PC-9 (cell line): ENCODE measurements around the gene CRYGS. TPM values are rescaled to one million over a fixed set of nuclear protein-coding genes. Genes with fewer than 3 reads are reported as not detected.

Source experiments
- BruUV-seq: library from RNA; stranded (reverse); fragments of 400-500 nt; replicated peaks from 2 replicates; lab custom pipeline; 2021; lab: Mats Ljungman, UMichigan
- CTCF ChIA-PET: fragments of 300-600 bp; sonication (Branson Sonifier 250); formaldehyde crosslinking; loops from one replicate; lab custom pipeline; 2022; ENCODE audit warnings: antibody characterized with exemption; lab: Charles Lee
- POLR2A ChIA-PET: fragments of 300-600 bp; sonication (Branson Sonifier 250); formaldehyde crosslinking; loops from one replicate; lab custom pipeline; 2022; ENCODE audit warnings: antibody characterized with exemption; ENCODE audit not compliant: unreplicated experiment; lab: Charles Lee
- DNase-seq, 2 experiments: peaks; one replicate each; pipeline versions ENCODE4 v3.0.0 to v3.0.0-alpha.2; 2015 to 2022; ENCODE audit warnings: mixed read lengths in 1 of 2
- H2AFZ ChIP-seq: fragments of 200-600 bp; sonication (generic); 2 replicates; pipeline ENCODE4 v1.8.1; 2017; ENCODE audit warnings: antibody characterized with exemption
- H3F3A ChIP-seq: fragments of 200-600 bp; sonication (generic); 2 replicates; pipeline ENCODE4 v1.8.1; 2017; ENCODE audit warnings: antibody characterized with exemption, mild to moderate bottlenecking, low read depth; ENCODE audit not compliant: insufficient read depth
- H3K27ac ChIP-seq: fragments of 200-600 bp; sonication (generic); 2 replicates; pipeline ENCODE4 v1.6.1; 2016; ENCODE audit warnings: mixed run types
- H3K27me3 ChIP-seq: fragments of 200-600 bp; sonication (generic); 2 replicates; pipeline ENCODE4 v1.6.1; 2016; ENCODE audit warnings: low read depth, mixed run types; ENCODE audit not compliant: insufficient read depth
- H3K36me3 ChIP-seq: fragments of 200-600 bp; sonication (generic); 2 replicates; pipeline ENCODE4 v1.6.1; 2016; ENCODE audit warnings: low read depth, mixed run types
- H3K4me1 ChIP-seq: fragments of 200-600 bp; sonication (generic); replicated peaks from 2 replicates; pipeline ENCODE4 v1.6.1; 2016; ENCODE audit warnings: mixed run types; ENCODE audit not compliant: insufficient read depth
- H3K4me2 ChIP-seq: fragments of 200-600 bp; sonication (generic); 2 replicates; pipeline ENCODE4 v1.6.1; 2017; ENCODE audit warnings: mixed run types
- H3K4me3 ChIP-seq: fragments of 200-600 bp; sonication (generic); 2 replicates; pipeline ENCODE4 v1.6.1; 2016; ENCODE audit warnings: mixed run types
- H3K79me2 ChIP-seq: fragments of 200-600 bp; sonication (generic); 2 replicates; pipeline ENCODE4 v1.6.1; 2017; ENCODE audit warnings: low read depth, mixed run types
- H3K9me2 ChIP-seq: fragments of 200-600 bp; sonication (generic); 2 replicates; pipeline ENCODE4 v1.8.1; 2017; ENCODE audit warnings: mild to moderate bottlenecking; ENCODE audit not compliant: insufficient read depth
- H3K9me3 ChIP-seq: fragments of 200-600 bp; sonication (generic); 2 replicates; pipeline ENCODE4 v1.8.1; 2016; ENCODE audit warnings: low read depth; ENCODE audit not compliant: insufficient read depth
- H4K20me1 ChIP-seq: fragments of 200-600 bp; sonication (generic); 2 replicates; pipeline ENCODE4 v1.8.1; 2017; ENCODE audit not compliant: insufficient read depth
- CTCF ChIP-seq: fragments of 200-600 bp; sonication (generic); conservative IDR thresholded peaks from 2 replicates; pipeline ENCODE4 v1.6.1; 2017; ENCODE audit warnings: mixed run types, antibody characterized with exemption, mild to moderate bottlenecking, moderate library complexity
- EZH2 ChIP-seq: fragments of 200-600 bp; sonication (generic); IDR thresholded peaks from 2 replicates; pipeline ENCODE4 v1.8.0; 2017; ENCODE audit warnings: antibody characterized with exemption, low read depth
- intact Hi-C: fragments of 100-400 bp; cut with micrococcal nuclease; formaldehyde crosslinking; loops from one replicate; pipeline ENCODE4 v1.10.0; 2022; ENCODE audit not compliant: unreplicated experiment
- total RNA-seq: library from RNA; stranded (reverse); gene quantifications from 2 replicates; pipeline ENCODE4 v1.2.3, GENCODE V29; 2021

Gene CRYGS
- total RNA-seq, 1 experiment from 2014 or later, result 2.8 TPM

GRCh38 chr3:186583831-186584230 is 39.7 kb upstream of the CRYGS start:
- peaks cover 15% of the 10 kb centered on the region for H3K4me1 ChIP-seq
- no peak overlapping the region for H3K27ac ChIP-seq
- peaks cover 23% of the 10 kb centered on the region for H3F3A ChIP-seq
- DNase-seq, result no peak
- H3K9me3 ChIP-seq, result no peaks in the 10 kb centered on the region
- peaks cover 60% of the 10 kb centered on the region for H3K36me3 ChIP-seq
- ChIA-PET CTCF (no interaction called here), POLR2A (no interaction called here)
- no peak overlapping the region for H3K4me2 ChIP-seq
- H3K4me3 ChIP-seq, result no peak overlapping the region
- no peaks in the 10 kb centered on the region for H3K27me3 ChIP-seq
- H2AFZ ChIP-seq, result no peak overlapping the region
- intact Hi-C loops, result no loop called here
- H4K20me1 ChIP-seq, result no peaks in the 10 kb centered on the region
- BruUV-seq, result no TSS peak
- TF ChIP-seq CTCF, result no peak
- no peak for TF ChIP-seq EZH2
- no peaks in the 10 kb centered on the region for H3K9me2 ChIP-seq
- H3K79me2 ChIP-seq, result no peaks in the 10 kb centered on the region

DNA sequence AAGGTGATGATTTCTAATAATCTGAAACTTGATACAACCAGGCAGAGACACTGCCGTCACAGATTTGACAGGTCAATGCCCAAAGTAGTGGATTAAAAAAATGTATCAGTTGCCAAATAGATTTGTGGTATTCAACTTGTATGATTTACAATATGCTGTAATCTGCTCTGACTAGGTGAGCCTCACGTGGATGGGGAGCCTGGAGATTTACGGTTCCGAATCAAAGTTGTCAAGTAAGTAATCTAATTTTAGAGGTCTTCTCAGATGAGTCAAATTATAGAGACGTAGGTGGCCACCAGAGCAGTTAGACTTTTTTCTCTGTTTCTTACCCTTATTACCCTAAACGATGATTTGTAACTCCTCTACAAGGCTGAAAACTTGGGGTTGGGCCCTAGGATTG is 38.4 kb upstream of the CRYGS start:
- no peak overlapping the region for H3K27ac ChIP-seq
- no peak overlapping the region for H2AFZ ChIP-seq
- H3K36me3 ChIP-seq, result peaks cover 68% of the 10 kb centered on the region
- H3K9me3 ChIP-seq, result no peaks in the 10 kb centered on the region
- H3K27me3 ChIP-seq, result no peaks in the 10 kb centered on the region
- no peaks in the 10 kb centered on the region for H3K9me2 ChIP-seq
- CTCF ChIA-PET, result no interaction called here
- intact Hi-C loops, result no loop called here
- H3F3A ChIP-seq, result peaks cover 11% of the 10 kb centered on the region; the same call in 1 of the 2 replicates
- no TSS peak for BruUV-seq
- no peaks in the 10 kb centered on the region for H3K79me2 ChIP-seq
- H3K4me1 ChIP-seq, result peaks cover 2% of the 10 kb centered on the region; the same call in 1 of the 2 replicates
- POLR2A ChIA-PET, result interaction anchor here (0.7 kb wide), 1 partner anchor 601 kb away, joined by 4 read pairs; no protein-coding TSS in a partner anchor
- TF ChIP-seq EZH2 (no peak), CTCF (no peak)
- no peaks in the 10 kb centered on the region for H4K20me1 ChIP-seq
- DNase-seq, result no peak
- H3K4me3 ChIP-seq, result no peak overlapping the region
- no peak overlapping the region for H3K4me2 ChIP-seq

DNA sequence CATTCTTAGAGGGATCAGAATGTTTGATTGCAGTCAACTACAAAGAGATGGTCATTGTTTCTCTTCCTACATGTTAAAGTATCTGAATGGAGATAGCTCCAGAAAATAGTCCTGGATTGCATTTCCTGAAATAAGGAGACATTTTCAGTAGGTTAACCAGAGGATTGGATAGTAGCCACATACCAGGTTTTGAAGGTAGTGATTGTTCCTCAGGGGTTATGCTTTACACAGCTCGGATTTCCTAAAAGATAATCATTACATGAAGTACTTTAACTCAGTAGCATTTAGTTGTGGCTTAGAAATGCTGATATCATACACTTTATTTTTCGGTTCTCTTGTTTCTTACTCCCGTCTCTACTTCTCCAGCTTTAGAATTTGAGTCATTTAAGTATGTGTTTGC is 36.6 kb upstream of the CRYGS start:
- no peaks in the 10 kb centered on the region for H3K79me2 ChIP-seq
- peaks cover 7% of the 10 kb centered on the region; the same call in 1 of the 2 replicates for H3F3A ChIP-seq
- H3K4me1 ChIP-seq, result no peaks in the 10 kb centered on the region
- no peaks in the 10 kb centered on the region; the same call in 1 of the 2 replicates for H4K20me1 ChIP-seq
- H3K27ac ChIP-seq, result no peak overlapping the region
- CTCF ChIA-PET, result no interaction called here
- no TSS peak for BruUV-seq
- TF ChIP-seq EZH2, result no peak
- TF ChIP-seq CTCF, result no peak
- no peak for DNase-seq
- H3K9me3 ChIP-seq, result no peaks in the 10 kb centered on the region
- H3K4me3 ChIP-seq, result no peak overlapping the region
- no peak overlapping the region for H2AFZ ChIP-seq
- no peaks in the 10 kb centered on the region for H3K9me2 ChIP-seq
- peaks cover 72% of the 10 kb centered on the region for H3K36me3 ChIP-seq
- H3K4me2 ChIP-seq, result no peak overlapping the region
- intact Hi-C loops, result no loop called here
- H3K27me3 ChIP-seq, result no peaks in the 10 kb centered on the region
- POLR2A ChIA-PET, result interaction anchor here (0.7 kb wide), 1 partner anchor 463 kb away, joined by 4 read pairs; no protein-coding TSS in a partner anchor
